HepG2 (cell line): Measurements from ENCODE around the gene TMEM236. TPM values are rescaled to one million over a fixed set of nuclear protein-coding genes. Genes with fewer than 3 reads are reported as not detected.

Experiments
- ATAC-seq: fragments of 200-7000 bp; cut with Tn5 transposase; 3 replicates; pipeline ENCODE4 v1.9.1; 2020; ENCODE audit warnings: mild to moderate bottlenecking, moderate library complexity
- BruUV-seq: library from RNA; stranded (reverse); fragments of 400-500 nt; replicated peaks from 2 replicates; lab custom pipeline; 2021; lab: Mats Ljungman, UMichigan
- CTCF ChIA-PET: fragments of 300-600 bp; formaldehyde crosslinking; extraction: SDS; loops from one replicate; lab custom pipeline; 2021; ENCODE audit warnings: low total read pairs, inconsistent platforms, low intra/inter-chr PET ratio; lab: Yijun Ruan, JAX
- POLR2A ChIA-PET: fragments of 350-600 bp; sonication (Branson Sonifier 250); formaldehyde crosslinking; loops from one replicate; lab custom pipeline; 2020; ENCODE audit warnings: antibody characterized with exemption, inconsistent platforms; lab: Yijun Ruan, JAX
- DNase-seq: peaks from one replicate; pipeline ENCODE4 v3.0.0-alpha.2; 2015; ENCODE audit warnings: low spot score
- FAIRE-seq: peaks from 3 replicates; lab custom pipeline; 2011; peaks lifted over from hg19 to GRCh38; lab: Jason Lieb, UNC
- H2AFZ ChIP-seq: one replicate; pipeline ENCODE4 v1.6.1; 2011; ENCODE audit warnings: low read length, inconsistent platforms
- H3K27ac ChIP-seq: fragments of 300-600 bp; 3 replicates; pipeline ENCODE4 v1.8.0; 2011; ENCODE audit warnings: mixed run types, mild to moderate bottlenecking, mixed read lengths, low read length, inconsistent platforms; ENCODE audit not compliant: insufficient read depth; ENCODE audit errors: extremely low read length
- H3K27me3 ChIP-seq, 2 experiments: fragments of 200-600 bp in 1 of 2; 2 replicates in 1 of 2; 3 replicates in 1 of 2; pipeline versions ENCODE4 v1.6.0 to v1.8.0; 2011; ENCODE audit warnings: low read length in 2 of 2, mild to moderate bottlenecking in 2 of 2, moderate library complexity in 2 of 2, inconsistent platforms in 1 of 2; ENCODE audit not compliant: insufficient read depth in 2 of 2, control insufficient read depth in 1 of 2
- H3K36me3 ChIP-seq, 2 experiments: fragments of 200-600 bp in 1 of 2; replicated peaks in 1 of 2; 2 replicates in 1 of 2; 3 replicates in 1 of 2; pipeline versions ENCODE4 v1.5.1 to v1.8.0; 2011; ENCODE audit warnings: low read length in 2 of 2, inconsistent platforms in 1 of 2; ENCODE audit not compliant: insufficient read depth in 2 of 2, control insufficient read depth in 1 of 2
- H3K4me1 ChIP-seq: 2 replicates; pipeline ENCODE4 v1.5.1; 2012; ENCODE audit warnings: low read length, inconsistent platforms; ENCODE audit not compliant: insufficient read depth
- H3K4me2 ChIP-seq: 2 replicates; pipeline ENCODE4 v1.6.0; 2011; ENCODE audit warnings: low read depth, low read length, inconsistent platforms
- H3K4me3 ChIP-seq, 3 experiments: fragments of 200-600 bp in 1 of 3; sonication (generic), shearing (Covaris generic) in 1 of 3; replicated peaks in 1 of 3; 2 replicates each; pipeline ENCODE4 v1.5.1; 2011 to 2016; ENCODE audit warnings: low read length in 3 of 3, inconsistent platforms in 2 of 3, low read depth in 2 of 3, mild to moderate bottlenecking in 2 of 3, control low read depth in 1 of 3, mixed read lengths in 1 of 3; ENCODE audit not compliant: insufficient read depth in 1 of 3
- H3K79me2 ChIP-seq: one replicate; pipeline ENCODE4 v1.6.1; 2011; ENCODE audit warnings: low read length, inconsistent platforms; ENCODE audit not compliant: insufficient read depth
- H3K9ac ChIP-seq: 2 replicates; pipeline ENCODE4 v1.6.0; 2011; ENCODE audit warnings: mild to moderate bottlenecking, low read depth, low read length, inconsistent platforms; ENCODE audit not compliant: insufficient read depth
- H3K9me3 ChIP-seq: 2 replicates; pipeline ENCODE4 v1.5.1; 2012; ENCODE audit warnings: mild to moderate bottlenecking, low read length
- H4K20me1 ChIP-seq: 2 replicates; pipeline ENCODE4 v1.6.0; 2011; ENCODE audit warnings: inconsistent platforms, mild to moderate bottlenecking, low read length, moderate library complexity; ENCODE audit not compliant: insufficient read depth
- ATM ChIP-seq: fragments of 450-650 bp; IDR thresholded peaks from 2 replicates; pipeline ENCODE4 v1.7.1; 2017; ENCODE audit warnings: mild to moderate bottlenecking, borderline replicate concordance
- ELF3 ChIP-seq: IDR thresholded peaks from 2 replicates; pipeline ENCODE4 v1.6.1; 2016; ENCODE audit warnings: missing genetic modification reagents, missing compliant biosample characterization
- HBP1 ChIP-seq: IDR thresholded peaks from 2 replicates; pipeline ENCODE4 v1.6.1; 2016; ENCODE audit warnings: low read depth, control low read depth
- KLF6 ChIP-seq: IDR thresholded peaks from 2 replicates; pipeline ENCODE4 v1.8.0; 2016; ENCODE audit warnings: missing biosample characterization, missing genetic modification reagents
- MAF1 ChIP-seq: sonication (generic); formaldehyde crosslinking; IDR thresholded peaks from 2 replicates; pipeline ENCODE4 v1.5.0; 2020; ENCODE audit warnings: missing genetic modification reagents, borderline replicate concordance
- PAWR ChIP-seq: sonication (generic); formaldehyde crosslinking; IDR thresholded peaks from 2 replicates; pipeline ENCODE4 v1.4.0; 2020; ENCODE audit warnings: missing genetic modification reagents, mild to moderate bottlenecking, borderline replicate concordance
- SIX1 ChIP-seq: sonication (generic); formaldehyde crosslinking; IDR thresholded peaks from 2 replicates; pipeline ENCODE4 v1.4.0; 2020; ENCODE audit warnings: missing genetic modification reagents, borderline replicate concordance
- THYN1 ChIP-seq: sonication (generic); formaldehyde crosslinking; IDR thresholded peaks from 2 replicates; pipeline ENCODE4 v1.8.1; 2023; ENCODE audit warnings: low read depth, mild to moderate bottlenecking, moderate library complexity, missing genetic modification reagents, borderline replicate concordance
- ZGPAT ChIP-seq: IDR thresholded peaks from 2 replicates; pipeline ENCODE4 v1.6.1; 2016; ENCODE audit warnings: mild to moderate bottlenecking
- ZMYM4 ChIP-seq: sonication (generic); formaldehyde crosslinking; IDR thresholded peaks from 2 replicates; pipeline ENCODE4 v1.8.1; 2023; ENCODE audit warnings: mild to moderate bottlenecking, missing genetic modification reagents
- ZNF337 ChIP-seq: sonication (generic); formaldehyde crosslinking; IDR thresholded peaks from 2 replicates; pipeline ENCODE4 v1.5.1; 2020; ENCODE audit warnings: missing genetic modification reagents, low read depth, mild to moderate bottlenecking, borderline replicate concordance
- ZNF589 ChIP-seq: sonication (generic); formaldehyde crosslinking; conservative IDR thresholded peaks from 2 replicates; pipeline ENCODE4 v1.8.0; 2022; ENCODE audit warnings: mild to moderate bottlenecking, moderate library complexity, missing genetic modification reagents
- ZNF83 ChIP-seq: sonication (generic); formaldehyde crosslinking; IDR thresholded peaks from 2 replicates; pipeline ENCODE4 v1.4.0; 2020; ENCODE audit warnings: missing genetic modification reagents, mild to moderate bottlenecking, borderline replicate concordance
- ZNF839 ChIP-seq: sonication (generic); formaldehyde crosslinking; IDR thresholded peaks from 2 replicates; pipeline ENCODE4 v1.4.0; 2020; ENCODE audit warnings: missing genetic modification reagents, mild to moderate bottlenecking, borderline replicate concordance
- WGBS: methylation state at CpG from one replicate; pipeline ENCODE4 v1.1.6; 2017; ENCODE audit warnings: low lambda C conversion rate; 5-methylcytosine and 5-hydroxymethylcytosine counted together
- in situ Hi-C: cut with HindIII; loops from 2 replicates; pipeline ENCODE4 v1.10.0; 2017; ENCODE audit warnings: low pct_unique_long_range_greater_than_20kb; ENCODE audit not compliant: extremely low pct_ligation_motif_present
- intact Hi-C: fragments of 100-400 bp; cut with micrococcal nuclease; formaldehyde crosslinking; loops from one replicate; pipeline ENCODE4 v1.10.0; 2022; ENCODE audit not compliant: unreplicated experiment
- polyA plus RNA-seq, 8 experiments: library from polyadenylated mRNA; depleted of rRNA in 3 of 8; stranded (reverse) in 7 of 8; unstranded in 1 of 8; fragments of >200 nt; fragmentation: Illumina TruSeq in 4 of 8; extraction: Trizol in 4 of 8; gene quantifications; 2 replicates each; pipeline versions ENCODE4 v1.2.1 to v1.2.3, GENCODE V29; 2011 to 2016; ENCODE audit warnings: low read depth in 4 of 8, missing spikeins in 1 of 8, mixed read lengths in 1 of 8; ENCODE audit not compliant: insufficient read depth in 1 of 8
- total RNA-seq, 5 experiments: library from RNA; depleted of rRNA; stranded (reverse); fragments of >200 nt; fragmentation: Illumina TruSeq; extraction: Trizol; gene quantifications; 2 replicates each; pipeline ENCODE4 v1.2.3, GENCODE V29; 2016; ENCODE audit warnings: low read depth in 1 of 5

TMEM236 gene
- total and polyA plus RNA-seq, 2 of the 13 experiments (the other 11 are each of a cell fraction or from before 2014, with no cell fraction given), result 0.04 to 0.08 TPM

GRCh38 chr10:17835688-17836087 lies 83.7 kb downstream of the TMEM236 start (continued):
- TF ChIP-seq THYN1 (CRISPR knock-in tag), result no peak
- TF ChIP-seq, all 625 proteins: peak for 0

GRCh38 chr10:17836942-17837341 lies 84.9 kb downstream of the TMEM236 start:
- in situ Hi-C loops, result no loop called here
- WGBS, result 0% methylated on average over 6 of the region's 8 CpGs
- H3K27me3 ChIP-seq, result peaks cover 0 to 19% of the 10 kb centered on the region in 2 experiments; a peak in 2 of 5 replicates
- no peak overlapping the region for H3K9ac ChIP-seq
- H3K4me2 ChIP-seq, result 0 out of 2 replicates have a peak overlapping the region, but pooled peaks have one; percentile 33
- ATAC-seq (peak; percentile 71), DNase-seq (peak; percentile 5), FAIRE-seq (no peak)
- ChIA-PET POLR2A (no interaction called here), CTCF (no interaction called here)
- no peak overlapping the region for H3K27ac ChIP-seq
- intact Hi-C loops, result no loop called here
- BruUV-seq, result no TSS peak
- H3K4me1 ChIP-seq, result no peaks in the 10 kb centered on the region
- H4K20me1 ChIP-seq, result no peaks in the 10 kb centered on the region
- TF ChIP-seq PAWR (CRISPR knock-in tag) (no peak), SIX1 (no peak), ELF3 (0 out of 2 replicates have a peak, but pooled peaks have one; percentile 19)
- H2AFZ ChIP-seq, result no peak overlapping the region
- H3K79me2 ChIP-seq, result no peaks in the 10 kb centered on the region
- H3K9me3 ChIP-seq, result no peaks in the 10 kb centered on the region
- no peak overlapping the region for H3K4me3 ChIP-seq
- no peaks in the 10 kb centered on the region for H3K36me3 ChIP-seq

- no peak overlapping the region for H3K9ac ChIP-seq
- peaks cover 0 to 19% of the 10 kb centered on the region in 2 experiments; a peak in 2 of 5 replicates for H3K27me3 ChIP-seq
- no peak overlapping the region for H3K27ac ChIP-seq
- POLR2A ChIA-PET, result no interaction called here
- H4K20me1 ChIP-seq, result no peaks in the 10 kb centered on the region
- H3K79me2 ChIP-seq, result no peaks in the 10 kb centered on the region
- intact Hi-C loops (no loop called here), in situ Hi-C loops (no loop called here)
- TF ChIP-seq HBP1 (CRISPR knock-in tag), result no peak
- no peak for TF ChIP-seq ZGPAT (CRISPR knock-in tag)
- no peak for TF ChIP-seq ZNF83 (CRISPR knock-in tag)
- TF ChIP-seq ATM, result no peak
- TF ChIP-seq ZMYM4, result no peak
- no peak for TF ChIP-seq ZNF839 (CRISPR knock-in tag)
- TF ChIP-seq MAF1 (CRISPR knock-in tag), result no peak
- TF ChIP-seq KLF6 (CRISPR knock-in tag), result no peak
- no peak for TF ChIP-seq ZNF589 (CRISPR knock-in tag)
- TF ChIP-seq ZNF337, result no peak
- CTCF ChIA-PET, result no interaction called here
- no peak overlapping the region for H3K4me2 ChIP-seq
- H3K4me1 ChIP-seq, result no peaks in the 10 kb centered on the region
- no peaks in the 10 kb centered on the region for H3K9me3 ChIP-seq
- FAIRE-seq (no peak), ATAC-seq (no peak), DNase-seq (no peak)
- no TSS peak for BruUV-seq
- no peak overlapping the region for H3K4me3 ChIP-seq
- no peak overlapping the region for H2AFZ ChIP-seq
- 17% methylated on average over 9 of the region's 9 CpGs for WGBS
- no peaks in the 10 kb centered on the region for H3K36me3 ChIP-seq
These were observed 86.2 kb downstream of the TMEM236 start for GRCh38 chr10:17838080-17838648.
